Stimulated activated CD8-positive, alpha-beta memory T cell treated with anti-CD3 and anti-CD28 coated beads, Interleukin-4, amount 100 ng/mL, for 48 hours (primary cell): ENCODE results near the gene TTC34.

Source experiments
- DNase-seq: peaks from one replicate; pipeline ENCODE4 v3.0.0-alpha.2; 2020

Gene TTC34

DNA sequence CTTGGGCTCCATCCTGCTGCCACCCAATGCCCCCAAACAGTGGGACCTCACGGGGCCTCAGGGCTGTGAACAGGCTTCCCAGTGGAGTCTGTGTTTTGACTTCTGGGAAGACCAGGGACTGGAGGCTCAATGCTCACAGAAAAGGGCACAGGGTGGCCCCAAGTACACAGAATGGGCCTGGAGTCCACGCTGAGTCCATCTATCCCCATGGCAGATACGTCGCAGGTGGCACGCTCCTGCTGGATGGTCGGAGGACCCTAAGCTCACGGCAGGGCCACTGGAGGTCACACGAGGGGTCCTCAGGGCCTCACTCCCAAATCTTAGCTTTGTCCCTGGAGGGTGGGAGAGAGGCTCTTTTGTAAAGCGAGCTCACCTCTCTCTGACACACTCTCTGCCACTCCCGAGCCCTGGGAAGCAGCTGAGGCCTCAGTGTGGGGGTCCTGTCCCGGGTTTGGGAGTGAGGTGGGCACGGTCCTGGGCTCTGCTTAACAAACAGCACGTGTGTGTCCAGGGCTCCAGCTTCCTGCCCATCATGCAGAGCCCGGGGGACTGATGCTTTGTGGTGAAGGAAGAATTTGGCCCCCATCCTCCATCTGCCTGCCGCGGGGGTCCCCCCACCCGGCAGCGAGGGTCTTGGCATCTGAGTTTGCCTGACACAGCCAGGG, 27.2 kb upstream of the TTC34 start:
- DNase-seq: no peak

GRCh38 chr1:2826736-2827292, 25.3 kb upstream of the TTC34 start:
- no peak for DNase-seq

GRCh38 chr1:2826316-2826715, 24.8 kb upstream of the TTC34 start:
- DNase-seq: no peak

- DNase-seq: no peak
Observed at GRCh38 chr1:2825487-2826189, 24.1 kb upstream of the TTC34 start.

GRCh38 chr1:2824999-2825398, 23.5 kb upstream of the TTC34 start:
- DNase-seq: no peak

- no peak for DNase-seq
Observed at GRCh38 chr1:2823921-2824610, 22.6 kb upstream of the TTC34 start.

GRCh38 chr1:2822621-2823145, 21.2 kb upstream of the TTC34 start:
- no peak for DNase-seq

GRCh38 chr1:2821966-2822620, 20.6 kb upstream of the TTC34 start:
- DNase-seq: peak; percentile 66

- DNase-seq: no peak
Observed at GRCh38 chr1:2821373-2821955, 20.0 kb upstream of the TTC34 start.

DNA sequence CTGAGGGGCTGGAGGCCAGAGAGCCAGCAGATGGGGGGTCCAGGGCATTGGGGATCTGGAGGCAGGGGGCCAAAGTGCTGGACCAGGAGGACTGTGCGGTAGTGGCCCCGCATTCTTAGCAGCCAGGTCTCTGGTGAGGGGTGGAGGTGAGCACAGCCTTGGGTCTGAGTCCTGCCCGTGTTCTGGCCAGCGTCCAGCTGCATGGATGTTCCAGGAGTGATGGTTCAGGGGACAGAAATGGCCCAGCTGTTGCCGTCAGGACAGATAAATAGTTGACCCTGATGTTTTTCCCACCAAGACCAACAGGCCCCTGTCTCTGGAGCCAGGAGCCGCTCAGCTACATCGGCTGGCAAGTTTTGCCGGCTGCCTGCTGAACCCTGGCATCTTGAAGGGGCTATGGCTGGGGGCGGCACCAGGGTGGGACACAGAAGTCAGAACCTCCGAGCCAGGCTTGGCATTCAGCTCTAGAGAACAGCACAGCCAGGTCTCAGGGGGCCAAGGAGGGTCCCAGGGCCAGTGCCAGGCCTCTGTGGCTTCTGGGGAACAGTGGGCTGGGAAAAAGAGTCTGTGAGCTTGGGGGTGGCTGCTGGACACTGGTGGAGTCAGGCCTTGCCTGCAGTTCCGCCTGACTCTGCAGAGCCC, 19.4 kb upstream of the TTC34 start:
- DNase-seq: no peak

DNA sequence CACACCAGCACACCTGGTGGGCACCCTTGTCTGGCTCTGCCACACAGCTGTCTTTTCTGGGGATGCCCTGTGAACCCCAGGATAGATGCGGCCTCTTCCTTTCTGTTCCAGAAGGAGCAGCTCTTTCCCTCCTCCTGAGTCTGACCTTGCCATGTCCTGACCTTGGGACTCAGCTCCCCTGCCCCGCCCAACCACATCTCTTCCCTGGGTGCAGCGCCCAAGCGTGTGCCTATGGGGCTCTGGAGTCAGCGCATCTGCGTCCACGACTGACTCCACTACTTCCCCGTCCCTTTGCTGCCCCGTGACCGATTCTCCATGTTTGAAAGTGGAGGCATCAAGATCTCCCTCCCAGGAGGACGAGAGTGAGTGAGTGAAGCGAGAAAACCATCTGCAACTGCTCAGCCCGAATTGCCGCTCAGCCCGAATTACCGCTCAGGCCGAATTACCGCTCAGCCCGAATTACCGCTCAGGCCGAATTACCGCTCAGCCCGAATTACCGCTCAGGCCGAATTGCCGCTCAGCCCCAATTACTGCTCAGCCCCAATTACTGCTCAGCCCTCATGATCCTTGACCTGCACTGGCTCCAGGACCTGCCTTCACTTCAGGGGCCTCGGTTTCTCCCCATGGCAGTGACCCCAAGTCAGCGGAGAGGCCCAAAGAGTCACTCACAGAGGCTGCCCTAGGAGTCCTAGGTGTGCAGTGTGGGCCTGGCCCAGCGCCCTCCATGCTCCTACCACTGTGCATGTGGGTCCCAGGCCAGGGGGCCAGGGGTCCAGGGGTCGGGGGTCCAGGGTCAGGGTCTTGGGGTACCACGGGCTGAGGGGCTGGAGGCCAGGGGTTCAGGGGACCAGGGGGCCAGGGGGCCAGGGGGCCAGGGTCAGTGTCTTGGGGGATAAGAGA, 18.6 kb upstream of the TTC34 start:
- DNase-seq: no peak

DNA sequence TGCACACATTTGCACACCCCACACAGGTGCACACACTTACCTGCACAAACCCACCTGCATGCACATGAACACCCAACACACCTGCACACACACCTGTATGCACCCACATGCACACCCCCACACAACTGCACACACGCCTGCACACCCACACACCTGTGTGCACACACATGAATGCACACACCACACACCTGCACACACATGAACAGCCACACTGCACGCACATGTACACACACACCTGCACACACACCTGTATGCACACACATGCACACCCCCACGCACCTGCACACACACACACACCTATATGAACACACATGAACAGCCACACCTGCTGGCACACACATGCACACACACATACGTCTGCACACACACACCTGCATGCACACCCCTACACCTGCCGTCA, 17.9 kb upstream of the TTC34 start:
- no peak for DNase-seq

DNA sequence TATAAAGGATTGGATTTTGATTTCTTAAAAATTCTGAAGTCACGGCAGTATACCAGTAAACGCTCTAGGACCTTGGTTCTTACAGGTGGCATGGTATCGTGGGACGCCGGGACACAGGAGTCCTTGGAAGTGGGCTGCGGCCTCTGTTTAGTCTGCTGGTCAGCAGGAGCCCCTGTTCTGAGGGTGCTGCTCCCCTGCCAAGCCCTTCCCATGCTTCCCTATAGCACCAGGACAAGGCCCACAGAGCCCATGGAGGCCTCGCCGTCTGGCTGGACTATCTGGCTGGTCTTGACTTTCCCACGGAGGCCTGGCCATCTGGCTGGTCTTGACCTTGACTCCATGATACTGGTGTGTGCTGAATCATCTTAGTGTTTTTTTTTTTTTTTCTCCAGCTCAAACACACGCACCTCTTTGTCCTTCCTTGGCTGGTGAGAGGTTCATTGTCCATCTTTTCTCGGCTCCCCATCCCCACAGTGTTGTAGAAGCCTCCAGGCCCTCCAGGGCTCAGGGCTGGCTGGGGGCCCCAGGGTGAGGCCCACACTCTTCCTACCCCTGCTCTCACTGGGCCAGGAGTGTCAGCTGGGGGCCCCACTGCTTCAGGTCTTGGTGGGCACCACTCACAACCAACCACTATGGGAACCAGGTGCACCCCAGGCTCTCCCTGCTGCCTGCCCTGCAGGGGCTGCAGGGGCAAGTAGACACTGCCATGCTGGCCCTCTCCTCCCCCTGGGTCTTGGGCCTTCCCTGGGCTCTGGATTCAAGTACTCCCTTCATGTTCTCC, 16.5 kb upstream of the TTC34 start:
- DNase-seq: no peak

DNA sequence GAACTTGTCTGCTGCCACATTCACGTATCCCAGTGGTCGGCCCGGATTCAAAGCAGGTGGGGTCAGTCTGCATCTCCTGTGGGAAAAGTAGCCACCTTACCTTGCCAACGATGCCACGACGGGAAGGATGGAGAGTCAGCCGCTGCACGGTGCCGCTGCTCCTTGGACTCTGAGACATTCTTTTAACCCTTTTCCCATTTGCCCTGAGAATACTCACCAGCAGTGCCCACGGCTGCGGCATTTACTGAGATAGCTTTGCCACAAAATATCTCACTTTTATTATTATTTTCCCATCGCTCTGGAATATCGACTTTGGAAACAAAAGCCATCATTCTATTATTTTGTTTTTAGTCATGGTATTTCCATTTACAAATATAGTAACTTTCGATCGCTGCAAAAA, 15.3 kb upstream of the TTC34 start:
- DNase-seq: no peak

GRCh38 chr1:2815551-2815950, 14.1 kb upstream of the TTC34 start:
- no peak for DNase-seq

- DNase-seq: no peak
Observed at GRCh38 chr1:2814511-2815075, 13.1 kb upstream of the TTC34 start.

DNA sequence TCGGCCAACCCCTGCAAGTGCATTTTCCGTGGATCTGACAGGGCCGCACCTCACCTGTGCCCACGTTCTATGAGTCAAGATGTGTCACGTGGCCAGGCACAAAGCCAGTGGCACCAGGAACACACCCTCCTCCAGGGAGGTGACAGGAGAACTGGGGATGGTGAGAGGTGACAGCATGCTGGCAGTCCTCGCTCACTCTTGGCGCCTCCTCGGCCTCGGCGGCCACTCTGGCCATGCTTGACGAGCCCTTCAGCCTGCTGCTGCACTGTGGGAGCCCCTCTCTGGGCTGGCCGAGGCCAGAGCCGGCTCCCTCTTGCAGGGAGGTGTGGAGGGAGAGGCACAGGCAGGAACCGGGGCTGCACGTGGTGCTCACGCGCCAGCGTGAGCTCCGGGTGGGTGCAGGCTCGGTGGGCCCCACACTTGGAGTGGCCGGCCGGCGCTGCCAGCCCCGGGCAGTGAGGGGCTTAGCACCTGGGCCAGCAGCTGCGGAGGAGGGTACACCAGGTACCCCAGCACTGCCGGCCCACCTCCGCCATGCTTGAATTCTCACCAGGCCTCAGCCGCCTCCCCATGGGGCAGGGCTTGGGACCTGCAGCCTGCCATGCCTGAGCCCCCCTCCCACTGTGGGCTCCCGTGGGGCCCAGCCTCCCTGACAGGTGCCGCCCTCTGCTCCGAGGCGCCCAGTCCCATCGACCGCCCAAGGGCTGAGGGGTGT, 11.6 kb upstream of the TTC34 start:
- DNase-seq: no peak

- no peak for DNase-seq
Observed at GRCh38 chr1:2812136-2812535, 10.6 kb upstream of the TTC34 start.

DNA sequence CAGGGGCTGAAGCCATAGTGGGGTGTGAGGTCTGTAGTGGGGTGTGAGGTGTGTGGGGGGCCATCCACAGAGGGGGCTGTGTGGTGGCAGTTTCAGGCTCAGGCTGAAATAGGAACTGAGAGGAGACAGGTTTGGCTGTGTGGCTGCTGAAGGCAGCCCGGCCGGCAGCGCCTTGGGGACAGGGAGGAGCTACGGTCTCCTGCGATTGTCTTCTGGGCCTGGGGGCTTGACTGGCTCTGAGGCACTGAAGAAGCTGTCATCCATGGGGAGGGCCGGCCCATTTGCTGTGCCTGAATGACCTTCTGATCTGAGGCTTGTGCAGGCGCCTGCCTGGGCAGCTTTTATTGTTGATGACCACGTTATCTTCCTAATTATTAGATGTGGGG, 10.0 kb upstream of the TTC34 start:
- DNase-seq: no peak
